Kidney (tissue), 14 donors: ENCODE measurements around the gene ANKRD35. TPM values are rescaled to one million over a fixed set of nuclear protein-coding genes. Genes with fewer than 3 reads are reported as not detected.

Experiments used
- DNase-seq, 5 donors: peaks; one replicate each; pipeline ENCODE4 v3.0.0-alpha.2; 2013 to 2020
- FAIRE-seq: peaks from 2 replicates; lab custom pipeline; 2012; peaks lifted over from hg19 to GRCh38; lab: Jason Lieb, UNC
- H3K27ac ChIP-seq, 2 donors: one replicate each; pipeline ENCODE4 v1.7.0; 2013; ENCODE audit warnings: low read depth in 2 of 2, low read length in 2 of 2, inconsistent platforms in 1 of 2
- H3K27me3 ChIP-seq: one replicate; pipeline ENCODE4 v1.7.1; 2013; ENCODE audit warnings: low read length, inconsistent platforms; ENCODE audit not compliant: control insufficient read depth, insufficient read depth
- H3K36me3 ChIP-seq, 3 donors: one replicate each; pipeline versions ENCODE4 v1.7.0 to v1.7.1; 2013; ENCODE audit warnings: low read length in 3 of 3, control low read depth in 1 of 3, inconsistent platforms in 1 of 3; ENCODE audit not compliant: insufficient read depth in 3 of 3, control insufficient read depth in 2 of 3
- H3K4me1 ChIP-seq, 3 donors: one replicate each; pipeline versions ENCODE4 v1.7.0 to v1.7.1; 2013; ENCODE audit warnings: low read length in 3 of 3, inconsistent platforms in 1 of 3, low read depth in 1 of 3; ENCODE audit not compliant: control insufficient read depth in 2 of 3, insufficient read depth in 2 of 3
- H3K4me3 ChIP-seq, 3 donors: one replicate each; pipeline versions ENCODE4 v1.7.0 to v1.8.1; 2013; ENCODE audit warnings: low read length in 3 of 3, control low read depth in 1 of 3, inconsistent platforms in 1 of 3
- H3K9ac ChIP-seq, 3 donors: one replicate each; pipeline versions ENCODE4 v1.7.0 to v1.7.1; 2013; ENCODE audit warnings: low read length in 3 of 3, control low read depth in 1 of 3, inconsistent platforms in 1 of 3
- H3K9me3 ChIP-seq, 3 donors: one replicate each; pipeline versions ENCODE4 v1.7.0 to v1.7.1; 2013; ENCODE audit warnings: low read length in 3 of 3, control low read depth in 1 of 3, inconsistent platforms in 1 of 3; ENCODE audit not compliant: control insufficient read depth in 2 of 3, insufficient read depth in 1 of 3
- intact Hi-C: fragments of 100-400 bp; cut with DNase I; formaldehyde crosslinking; loops from one replicate; pipeline ENCODE4 v1.11.1; 2022
- polyA plus RNA-seq: library from polyadenylated mRNA; stranded (reverse); fragments of 350-450 nt; fragmentation: Illumina TruSeq; extraction: RNeasy Lipid Tissue Mini Kit (QIAGEN cat#74804); gene quantifications from one replicate; pipeline ENCODE4 v1.2.3, GENCODE V29; 2014; ENCODE audit warnings: low read depth, low replicate concordance; ENCODE audit not compliant: insufficient read depth
- total RNA-seq: library from RNA; stranded (reverse); fragmentation: NEBNext Ultra II Directional; extraction: Animal tissue kit (Norgen Biotek cat#: 25700); gene quantifications from one replicate; pipeline ENCODE4 v1.2.1, GENCODE V29; 2021
- TF ChIP-seq, protein P1 (sequence below): IDR thresholded peaks from 3 replicates; pipeline ENCODE4 v1.5.1; 2012; ENCODE audit warnings: mild to moderate bottlenecking, moderate library complexity, borderline replicate concordance; ENCODE audit not compliant: insufficient read depth; ENCODE audit errors: extremely low read depth
- donor health status: control.
- donor health status: control.
- donor health status: control.
- donor health status: control.
- donor health status: control.
- donor health status: DM: yes; HTN: yes; CAD: no.
- donor health status: Normal renal cell carcinoma (clear cell type).

Gene ANKRD35
- total and polyA plus RNA-seq, 2 donors from 2014 or later: 0.71 to 1.2 TPM

DNA sequence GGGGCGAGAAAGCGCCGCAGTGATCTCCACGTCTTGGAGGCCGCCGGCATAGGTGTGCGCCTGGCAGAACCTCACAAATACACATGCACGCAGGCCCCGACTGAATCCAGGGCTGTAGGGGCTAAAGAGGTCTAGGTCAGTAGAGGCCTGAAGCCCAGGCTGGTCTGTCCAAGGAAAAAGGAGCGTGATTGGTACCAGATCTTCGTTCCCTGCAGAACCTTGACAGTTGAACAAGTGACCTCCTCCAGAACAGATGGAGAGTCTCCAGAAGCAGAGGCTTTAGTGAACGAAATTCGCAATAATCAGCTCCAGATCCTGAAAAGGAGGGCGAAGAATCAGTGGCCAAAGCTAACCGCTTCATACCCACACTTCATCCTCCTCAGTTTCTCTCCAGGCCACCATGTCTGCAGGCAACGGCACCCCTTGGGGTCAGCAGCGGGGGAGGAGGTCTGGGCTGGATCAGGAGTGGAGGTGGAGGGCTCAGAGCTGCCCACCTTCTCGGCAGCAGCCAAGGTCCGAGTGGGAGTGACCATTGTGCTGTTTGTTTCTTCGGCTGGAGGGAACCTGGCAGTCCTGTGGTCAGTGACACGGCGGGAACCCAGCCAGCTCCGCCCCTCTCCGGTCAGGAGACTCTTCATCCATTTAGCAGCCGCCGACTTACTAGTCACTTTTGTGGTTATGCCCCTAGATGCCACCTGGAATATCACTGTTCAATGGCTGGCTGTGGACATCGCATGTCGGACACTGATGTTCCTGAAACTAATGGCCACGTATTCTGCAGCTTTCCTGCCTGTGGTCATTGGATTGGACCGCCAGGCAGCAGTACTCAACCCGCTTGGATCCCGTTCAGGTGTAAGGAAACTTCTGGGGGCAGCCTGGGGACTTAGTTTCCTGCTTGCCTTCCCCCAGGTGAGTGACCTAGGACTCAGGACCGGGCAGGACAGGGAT, 33.6 kb upstream of the ANKRD35 start:
- intact Hi-C loops: no loop called here
- Histone ChIP-seq H3K9me3 (no peaks in the 10 kb centered on the region), H3K4me3 (peak overlapping the region; percentile 91 to 99 (median 97)), H3K4me1 (peaks cover 4 to 22% (median 5%) of the 10 kb centered on the region in 3 donors), H3K27me3 (no peaks in the 10 kb centered on the region), H3K27ac (peak overlapping the region; percentile 89 to 95), H3K9ac (peak overlapping the region; percentile 14 to 95 (median 90)), H3K36me3 (peaks cover 0 to 6% (median 0%) of the 10 kb centered on the region in 3 donors)
- peak; percentile 54 to 89 (median 69) for DNase-seq
- FAIRE-seq: no peak
- TF ChIP-seq, protein P1, sequence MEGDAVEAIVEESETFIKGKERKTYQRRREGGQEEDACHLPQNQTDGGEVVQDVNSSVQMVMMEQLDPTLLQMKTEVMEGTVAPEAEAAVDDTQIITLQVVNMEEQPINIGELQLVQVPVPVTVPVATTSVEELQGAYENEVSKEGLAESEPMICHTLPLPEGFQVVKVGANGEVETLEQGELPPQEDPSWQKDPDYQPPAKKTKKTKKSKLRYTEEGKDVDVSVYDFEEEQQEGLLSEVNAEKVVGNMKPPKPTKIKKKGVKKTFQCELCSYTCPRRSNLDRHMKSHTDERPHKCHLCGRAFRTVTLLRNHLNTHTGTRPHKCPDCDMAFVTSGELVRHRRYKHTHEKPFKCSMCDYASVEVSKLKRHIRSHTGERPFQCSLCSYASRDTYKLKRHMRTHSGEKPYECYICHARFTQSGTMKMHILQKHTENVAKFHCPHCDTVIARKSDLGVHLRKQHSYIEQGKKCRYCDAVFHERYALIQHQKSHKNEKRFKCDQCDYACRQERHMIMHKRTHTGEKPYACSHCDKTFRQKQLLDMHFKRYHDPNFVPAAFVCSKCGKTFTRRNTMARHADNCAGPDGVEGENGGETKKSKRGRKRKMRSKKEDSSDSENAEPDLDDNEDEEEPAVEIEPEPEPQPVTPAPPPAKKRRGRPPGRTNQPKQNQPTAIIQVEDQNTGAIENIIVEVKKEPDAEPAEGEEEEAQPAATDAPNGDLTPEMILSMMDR: peak; percentile 17

DNA sequence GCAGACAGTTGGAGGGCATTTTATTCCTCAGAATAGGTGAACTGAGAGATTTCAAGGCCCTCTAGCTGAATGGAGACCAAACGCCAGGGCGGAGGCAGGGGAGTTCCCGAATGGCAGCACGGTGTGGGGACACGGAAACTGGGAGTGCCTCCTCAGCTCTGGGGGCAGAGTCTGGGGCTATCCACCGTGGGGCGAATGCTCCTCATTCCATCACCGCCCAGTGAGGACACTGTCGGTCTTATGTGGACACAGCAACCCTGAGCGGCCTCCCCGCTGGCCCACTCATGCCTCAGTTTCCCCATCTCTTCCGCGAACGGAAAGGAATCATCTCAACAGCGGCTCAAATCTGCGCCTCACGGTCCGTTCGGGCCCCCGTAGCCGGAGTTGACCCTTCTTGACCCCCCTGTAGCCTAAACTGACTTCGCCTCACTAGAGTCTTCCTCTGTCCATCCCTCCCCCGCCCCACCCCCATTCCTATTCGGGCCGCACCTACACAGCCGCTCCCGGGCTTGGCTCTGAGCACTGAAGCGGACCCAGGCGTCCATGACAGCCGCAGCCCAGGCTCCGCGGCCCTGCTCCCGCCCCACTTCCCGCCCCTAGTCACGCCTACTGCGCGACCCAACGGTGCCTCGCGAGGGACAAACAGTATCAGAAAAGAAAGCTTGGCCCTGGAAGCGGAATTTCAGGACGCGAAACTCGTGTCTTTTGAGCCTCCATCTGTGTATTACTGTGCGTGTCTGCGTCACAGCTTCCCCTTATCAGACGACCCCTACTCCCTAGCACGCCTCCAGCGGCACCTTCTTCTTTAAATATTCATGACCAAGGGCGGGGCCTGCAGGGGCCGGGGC, 32.7 kb upstream of the ANKRD35 start, which contains the start of gene PEX11B:
TSS of gene PEX11B (minus strand) at position 574 of the 848 bp plus-strand sequence. CDS start at position 545, 29 bp downstream.
- intact Hi-C loops: no loop called here
- TF ChIP-seq, protein P1: no peak
- Histone ChIP-seq H3K9ac (peak within 1 kb of the TSS; percentile 55 to 95 (median 90)), H3K4me3 (peak within 1 kb of the TSS; percentile 91 to 99 (median 97)), H3K4me1 (peaks cover 4 to 22% (median 5%) of the 10 kb centered on the region in 3 donors), H3K27ac (peak within 1 kb of the TSS; percentile 89 to 95), H3K27me3 (no peaks in the 10 kb centered on the region), H3K36me3 (peaks cover 0 to 5% (median 0%) of the 10 kb centered on the region in 3 donors), H3K9me3 (no peaks in the 10 kb centered on the region)
- DNase-seq (peak; percentile 93 to 97 (median 96)), FAIRE-seq (no peak)

DNA sequence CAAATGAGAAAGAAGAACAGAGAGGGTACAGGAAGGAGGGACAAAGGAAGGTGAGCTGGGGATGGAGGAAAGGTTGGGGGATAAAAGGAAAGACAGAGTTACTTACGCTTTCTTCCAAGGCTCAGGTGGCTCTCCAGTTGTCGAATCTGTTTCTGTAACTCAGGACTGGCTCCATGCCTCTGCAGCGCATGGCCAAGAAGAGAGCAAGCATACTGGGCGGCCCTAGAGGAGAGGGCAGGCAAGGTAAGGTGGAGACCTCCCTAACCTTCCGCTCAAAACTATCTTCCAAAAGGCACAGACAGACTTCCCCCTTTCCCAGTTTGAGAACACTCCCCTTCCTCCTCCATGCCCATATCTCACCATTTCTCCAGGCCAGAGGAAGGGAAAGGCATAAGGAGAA, 31.9 kb upstream of the ANKRD35 start:
- peak overlapping the region; percentile 55 to 95 (median 90) for H3K9ac ChIP-seq
- no peaks in the 10 kb centered on the region for H3K27me3 ChIP-seq
- H3K4me3 ChIP-seq: peak overlapping the region; percentile 91 to 99 (median 97)
- TF ChIP-seq, protein P1: no peak
- H3K27ac ChIP-seq: peak overlapping the region in 1 of 2 donors; percentile 95
- intact Hi-C loops: no loop called here
- FAIRE-seq (no peak), DNase-seq (no peak)
- H3K9me3 ChIP-seq: no peaks in the 10 kb centered on the region
- H3K4me1 ChIP-seq: peaks cover 4 to 22% (median 5%) of the 10 kb centered on the region in 3 donors
- H3K36me3 ChIP-seq: peaks cover 2 to 4% (median 3%) of the 10 kb centered on the region in 3 donors
